DND-41 (cell line): ENCODE results near the gene FAM151A.

Experiments used
- CTCF ChIP-seq: IDR thresholded peaks from 2 replicates; pipeline ENCODE4 v1.5.1; 2012; ENCODE audit warnings: borderline replicate concordance, low read length, moderate library complexity, mild to moderate bottlenecking; ENCODE audit not compliant: poor library complexity, severe bottlenecking; ENCODE audit errors: extremely low read depth
- EZH2 ChIP-seq: IDR thresholded peaks from 3 replicates; pipeline ENCODE4 v1.6.1; 2012; ENCODE audit warnings: borderline replicate concordance, low read depth, mild to moderate bottlenecking, moderate library complexity, low read length, inconsistent platforms; ENCODE audit not compliant: severe bottlenecking

- TF ChIP-seq CTCF: no peak
- no peak for TF ChIP-seq EZH2
Observed at GRCh38 chr1:54581621-54582035, 41.7 kb downstream of the FAM151A start.
